Measurements from ENCODE around the gene KRT74.

Gene KRT74

GRCh38 chr12:52603314-52603713, 29.7 kb upstream of the KRT74 start:
- H2BK12ac ChIP-seq (ENCODE audit: low read length), result no peak overlapping the region
- no peak overlapping the region for H2AK5ac ChIP-seq (ENCODE audit: low read depth, low read length)
- H3K14ac ChIP-seq (ENCODE audit: low read length), result no peak overlapping the region
- no peaks in the 10 kb centered on the region for H3K4me1 ChIP-seq (ENCODE audit: control insufficient read depth in 2 of 2, insufficient read depth in 1 of 2, low read depth in 1 of 2, low read length in 2 of 2)
- no peak overlapping the region for H3K4me2 ChIP-seq (ENCODE audit: insufficient read depth, low read length, poor library complexity, severe bottlenecking)
- no peak overlapping the region for H3K4me3 ChIP-seq (ENCODE audit: low read length in 2 of 2)
- no peak overlapping the region for H2AFZ ChIP-seq (ENCODE audit: low read length)
- H2BK5ac ChIP-seq (ENCODE audit: low read length), result no peak overlapping the region
- no peak for DNase-seq (ENCODE audit: low spot score)
- H3K4ac ChIP-seq (ENCODE audit: low read length), result no peak overlapping the region
- H4K91ac ChIP-seq (ENCODE audit: low read depth, low read length, poor library complexity), result no peak overlapping the region
- no CpG with 5 or more reads among the region's 2 CpGs for WGBS, 2 donors (ENCODE audit: extremely low coverage in 2 of 2, insufficient read length in 2 of 2, insufficient replicate concordance in 1 of 2)
- H2BK15ac ChIP-seq (ENCODE audit: low read length), result no peak overlapping the region
- no peak overlapping the region for H3K27ac ChIP-seq (replicated peaks; ENCODE audit: low read length)
- H4K8ac ChIP-seq (ENCODE audit: low read depth, low read length), result no peak overlapping the region
- H2BK120ac ChIP-seq (ENCODE audit: low read depth, low read length), result no peak overlapping the region
- H3K27me3 ChIP-seq (ENCODE audit: control insufficient read depth in 3 of 3, insufficient read depth in 3 of 3, low read depth in 1 of 3, low read length in 3 of 3), result no peaks in the 10 kb centered on the region
- H3K23ac ChIP-seq (ENCODE audit: low read depth, low read length, poor library complexity), result no peak overlapping the region
- H3K9me3 ChIP-seq (replicated peaks in 1 of 2; ENCODE audit: control insufficient read depth in 2 of 2, insufficient read depth in 1 of 2, low read depth in 1 of 2, low read length in 2 of 2), result no peaks in the 10 kb centered on the region
- no peaks in the 10 kb centered on the region for H3K79me1 ChIP-seq (ENCODE audit: low read depth, low read length)
- H3K18ac ChIP-seq (ENCODE audit: low read length), result no peak overlapping the region
- H3K36me3 ChIP-seq (replicated peaks in 1 of 2; ENCODE audit: control insufficient read depth in 2 of 2, insufficient read depth in 2 of 2, low read length in 2 of 2), result no peaks in the 10 kb centered on the region
- no peak overlapping the region for H3K9ac ChIP-seq (ENCODE audit: low read depth, low read length, poor library complexity)

GRCh38 chr12:52602552-52602951, 28.9 kb upstream of the KRT74 start:
- Histone ChIP-seq H3K27ac (replicated peaks; ENCODE audit: low read length) (no peak overlapping the region), H2BK15ac (ENCODE audit: low read length) (no peak overlapping the region), H3K79me1 (ENCODE audit: low read depth, low read length) (no peaks in the 10 kb centered on the region), H3K23ac (ENCODE audit: low read depth, low read length, poor library complexity) (no peak overlapping the region), H2AK5ac (ENCODE audit: low read depth, low read length) (peak overlapping the region; percentile 54), H3K4me2 (ENCODE audit: insufficient read depth, low read length, poor library complexity, severe bottlenecking) (no peak overlapping the region), H3K27me3 (ENCODE audit: control insufficient read depth in 3 of 3, insufficient read depth in 3 of 3, low read depth in 1 of 3, low read length in 3 of 3) (no peaks in the 10 kb centered on the region), H4K8ac (ENCODE audit: low read depth, low read length) (no peak overlapping the region), H3K9me3 (replicated peaks in 1 of 2; ENCODE audit: control insufficient read depth in 2 of 2, insufficient read depth in 1 of 2, low read depth in 1 of 2, low read length in 2 of 2) (no peaks in the 10 kb centered on the region), H2AFZ (ENCODE audit: low read length) (no peak overlapping the region), H3K14ac (ENCODE audit: low read length) (peak overlapping the region; percentile 66), H3K18ac (ENCODE audit: low read length) (no peak overlapping the region), H2BK12ac (ENCODE audit: low read length) (no peak overlapping the region), H3K4me3 (ENCODE audit: low read length in 2 of 2) (no peak overlapping the region), H2BK5ac (ENCODE audit: low read length) (no peak overlapping the region), H2BK120ac (ENCODE audit: low read depth, low read length) (no peak overlapping the region), H3K36me3 (replicated peaks in 1 of 2; ENCODE audit: control insufficient read depth in 2 of 2, insufficient read depth in 2 of 2, low read length in 2 of 2) (no peaks in the 10 kb centered on the region), H4K91ac (ENCODE audit: low read depth, low read length, poor library complexity) (no peak overlapping the region), H3K9ac (ENCODE audit: low read depth, low read length, poor library complexity) (no peak overlapping the region), H3K4me1 (ENCODE audit: control insufficient read depth in 2 of 2, insufficient read depth in 1 of 2, low read depth in 1 of 2, low read length in 2 of 2) (no peaks in the 10 kb centered on the region), H3K4ac (ENCODE audit: low read length) (no peak overlapping the region)
- DNase-seq (ENCODE audit: low spot score), result no peak
- WGBS, 2 donors (ENCODE audit: extremely low coverage in 2 of 2, insufficient read length in 2 of 2, insufficient replicate concordance in 1 of 2), result no CpG with 5 or more reads among the region's 5 CpGs

GRCh38 chr12:52601671-52602070, 28.0 kb upstream of the KRT74 start:
- H3K79me1 ChIP-seq (ENCODE audit: low read depth, low read length), result no peaks in the 10 kb centered on the region
- H3K9me3 ChIP-seq (replicated peaks in 1 of 2; ENCODE audit: control insufficient read depth in 2 of 2, insufficient read depth in 1 of 2, low read depth in 1 of 2, low read length in 2 of 2), result no peaks in the 10 kb centered on the region
- no peaks in the 10 kb centered on the region for H3K36me3 ChIP-seq (replicated peaks in 1 of 2; ENCODE audit: control insufficient read depth in 2 of 2, insufficient read depth in 2 of 2, low read length in 2 of 2)
- no peak overlapping the region for H2BK12ac ChIP-seq (ENCODE audit: low read length)
- H3K27me3 ChIP-seq (ENCODE audit: control insufficient read depth in 3 of 3, insufficient read depth in 3 of 3, low read depth in 1 of 3, low read length in 3 of 3), result no peaks in the 10 kb centered on the region
- no peak overlapping the region for H3K27ac ChIP-seq (replicated peaks; ENCODE audit: low read length)
- peak overlapping the region; percentile 20 for H3K18ac ChIP-seq (ENCODE audit: low read length)
- no peak overlapping the region for H3K4ac ChIP-seq (ENCODE audit: low read length)
- WGBS, 2 donors (ENCODE audit: extremely low coverage in 2 of 2, insufficient read length in 2 of 2, insufficient replicate concordance in 1 of 2), result no CpG with 5 or more reads among the region's 4 CpGs
- no peak overlapping the region for H4K8ac ChIP-seq (ENCODE audit: low read depth, low read length)
- no peak overlapping the region for H2BK5ac ChIP-seq (ENCODE audit: low read length)
- H2AFZ ChIP-seq (ENCODE audit: low read length), result no peak overlapping the region
- H2BK120ac ChIP-seq (ENCODE audit: low read depth, low read length), result no peak overlapping the region
- H3K4me2 ChIP-seq (ENCODE audit: insufficient read depth, low read length, poor library complexity, severe bottlenecking), result no peak overlapping the region
- H2BK15ac ChIP-seq (ENCODE audit: low read length), result no peak overlapping the region
- no peak overlapping the region for H3K14ac ChIP-seq (ENCODE audit: low read length)
- H3K4me3 ChIP-seq (ENCODE audit: low read length in 2 of 2), result no peak overlapping the region
- no peak overlapping the region for H4K91ac ChIP-seq (ENCODE audit: low read depth, low read length, poor library complexity)
- H2AK5ac ChIP-seq (ENCODE audit: low read depth, low read length), result no peak overlapping the region
- H3K4me1 ChIP-seq (ENCODE audit: control insufficient read depth in 2 of 2, insufficient read depth in 1 of 2, low read depth in 1 of 2, low read length in 2 of 2), result no peaks in the 10 kb centered on the region
- no peak for DNase-seq (ENCODE audit: low spot score)
- H3K23ac ChIP-seq (ENCODE audit: low read depth, low read length, poor library complexity), result no peak overlapping the region
- no peak overlapping the region for H3K9ac ChIP-seq (ENCODE audit: low read depth, low read length, poor library complexity)

- Histone ChIP-seq H3K27me3 (ENCODE audit: control insufficient read depth in 3 of 3, insufficient read depth in 3 of 3, low read depth in 1 of 3, low read length in 3 of 3) (no peaks in the 10 kb centered on the region), H2BK15ac (ENCODE audit: low read length) (no peak within 1 kb of the TSS), H3K27ac (replicated peaks; ENCODE audit: low read length) (no peak within 1 kb of the TSS), H3K4me1 (ENCODE audit: control insufficient read depth in 2 of 2, insufficient read depth in 1 of 2, low read depth in 1 of 2, low read length in 2 of 2) (no peaks in the 10 kb centered on the region), H3K79me1 (ENCODE audit: low read depth, low read length) (no peaks in the 10 kb centered on the region), H3K4me3 (ENCODE audit: low read length in 2 of 2) (no peak within 1 kb of the TSS), H3K9ac (ENCODE audit: low read depth, low read length, poor library complexity) (no peak within 1 kb of the TSS), H2AFZ (ENCODE audit: low read length) (no peak within 1 kb of the TSS), H3K4ac (ENCODE audit: low read length) (no peak within 1 kb of the TSS), H3K9me3 (replicated peaks in 1 of 2; ENCODE audit: control insufficient read depth in 2 of 2, insufficient read depth in 1 of 2, low read depth in 1 of 2, low read length in 2 of 2) (no peaks in the 10 kb centered on the region), H3K4me2 (ENCODE audit: insufficient read depth, low read length, poor library complexity, severe bottlenecking) (no peak within 1 kb of the TSS), H4K8ac (ENCODE audit: low read depth, low read length) (no peak within 1 kb of the TSS), H2BK120ac (ENCODE audit: low read depth, low read length) (no peak within 1 kb of the TSS), H3K23ac (ENCODE audit: low read depth, low read length, poor library complexity) (no peak within 1 kb of the TSS), H2BK5ac (ENCODE audit: low read length) (peak within 1 kb of the TSS; percentile 45), H4K91ac (ENCODE audit: low read depth, low read length, poor library complexity) (no peak within 1 kb of the TSS), H3K18ac (ENCODE audit: low read length) (peak within 1 kb of the TSS; percentile 20), H3K14ac (ENCODE audit: low read length) (peak within 1 kb of the TSS; percentile 77), H2AK5ac (ENCODE audit: low read depth, low read length) (no peak within 1 kb of the TSS), H3K36me3 (replicated peaks in 1 of 2; ENCODE audit: control insufficient read depth in 2 of 2, insufficient read depth in 2 of 2, low read length in 2 of 2) (no peaks in the 10 kb centered on the region), H2BK12ac (ENCODE audit: low read length) (no peak within 1 kb of the TSS)
- DNase-seq (ENCODE audit: low spot score), result no peak
- no CpG with 5 or more reads among the region's 48 CpGs for WGBS, 2 donors (ENCODE audit: extremely low coverage in 2 of 2, insufficient read length in 2 of 2, insufficient replicate concordance in 1 of 2)
These were observed 27.4 kb upstream of the KRT74 start, which contains the start of gene KRT72 for GRCh38 chr12:52600941-52601481. TSS of gene KRT72 (minus strand) at chr12:52601463. CDS start at chr12:52601452, 11 bp downstream.
